ENCODE measurements around the gene DGKI.

The DGKI gene

DNA sequence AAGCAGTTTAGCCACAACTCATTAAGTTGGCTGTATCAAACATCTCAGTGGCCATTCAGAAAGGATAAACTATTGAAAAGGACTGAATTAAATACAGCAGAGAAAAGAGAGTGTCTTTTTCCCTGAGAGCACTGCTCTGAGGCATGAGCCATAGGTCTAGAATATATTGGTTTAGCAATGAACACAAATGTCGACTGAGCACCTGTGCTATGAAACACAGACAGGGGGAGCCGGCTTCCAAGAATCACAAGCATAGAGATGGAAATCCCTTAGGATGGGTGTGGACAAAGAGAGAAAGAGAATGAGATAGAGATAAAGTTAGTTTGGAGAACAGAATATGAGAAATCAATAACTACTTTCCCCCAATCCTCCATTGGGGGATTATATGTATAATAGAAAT, 54.8 kb downstream of the DGKI start:
- no peaks in the 10 kb centered on the region for H3K9me2 ChIP-seq (ENCODE audit: low read depth, low read length)
- no peaks in the 10 kb centered on the region for H3K27me3 ChIP-seq (ENCODE audit: insufficient read depth, low read length)
- no peaks in the 10 kb centered on the region for H4K20me1 ChIP-seq (ENCODE audit: insufficient read depth, low read length)
- H3K4me1 ChIP-seq (ENCODE audit: insufficient read depth, low read length, severe bottlenecking), result no peaks in the 10 kb centered on the region
- H3K36me3 ChIP-seq (ENCODE audit: insufficient read depth, low read length), result no peaks in the 10 kb centered on the region
- no peak overlapping the region for H3K27ac ChIP-seq (ENCODE audit: low read depth, low read length, poor library complexity, severe bottlenecking)
- H3K9ac ChIP-seq (ENCODE audit: low read length), result no peak overlapping the region
- no peak overlapping the region for H3K4me2 ChIP-seq (ENCODE audit: low read length)
- no peaks in the 10 kb centered on the region for H3F3A ChIP-seq (ENCODE audit: insufficient read depth, low read length)
- H3K9me3 ChIP-seq (ENCODE audit: low read length), result no peaks in the 10 kb centered on the region
- no peak overlapping the region for H2AFZ ChIP-seq (ENCODE audit: low read length)
- H3K4me3 ChIP-seq (ENCODE audit: low read depth, low read length, poor library complexity, severe bottlenecking), result no peak overlapping the region
- TF ChIP-seq CTCF (IDR thresholded peaks at IDR 0.05; ENCODE audit: low read length) (no peak), EZH2 (IDR thresholded peaks at IDR 0.05; ENCODE audit: borderline replicate concordance, low read length) (no peak)
- H3K79me2 ChIP-seq (ENCODE audit: insufficient read depth, low read length), result no peaks in the 10 kb centered on the region

DNA sequence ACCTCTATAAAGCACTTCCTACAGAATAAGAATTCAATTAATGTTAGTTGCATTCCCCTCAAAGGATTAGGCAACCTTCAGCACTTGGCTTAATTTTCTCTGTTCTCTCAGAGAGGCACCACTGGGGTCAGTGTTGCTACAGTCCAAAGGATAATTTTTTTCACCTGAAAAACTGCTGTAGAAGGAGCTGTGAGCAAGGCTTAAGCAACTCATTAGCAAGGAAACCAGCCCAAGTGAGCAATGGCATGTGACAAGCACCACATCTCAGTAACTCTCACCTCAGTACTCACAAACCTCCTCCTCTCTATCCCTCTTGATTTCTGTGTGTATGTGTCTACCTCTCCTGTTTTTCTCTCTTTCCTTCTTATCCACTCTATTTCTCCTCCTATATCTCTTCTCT, 55.9 kb downstream of the DGKI start:
- Histone ChIP-seq H3K79me2 (ENCODE audit: insufficient read depth, low read length) (no peaks in the 10 kb centered on the region), H3K9me3 (ENCODE audit: low read length) (no peaks in the 10 kb centered on the region), H3K4me1 (ENCODE audit: insufficient read depth, low read length, severe bottlenecking) (no peaks in the 10 kb centered on the region), H3K9me2 (ENCODE audit: low read depth, low read length) (no peaks in the 10 kb centered on the region), H3K9ac (ENCODE audit: low read length) (no peak overlapping the region), H3K4me2 (ENCODE audit: low read length) (no peak overlapping the region), H3K4me3 (ENCODE audit: low read depth, low read length, poor library complexity, severe bottlenecking) (no peak overlapping the region), H4K20me1 (ENCODE audit: insufficient read depth, low read length) (no peaks in the 10 kb centered on the region), H2AFZ (ENCODE audit: low read length) (no peak overlapping the region), H3K36me3 (ENCODE audit: insufficient read depth, low read length) (no peaks in the 10 kb centered on the region), H3F3A (ENCODE audit: insufficient read depth, low read length) (no peaks in the 10 kb centered on the region), H3K27ac (ENCODE audit: low read depth, low read length, poor library complexity, severe bottlenecking) (no peak overlapping the region), H3K27me3 (ENCODE audit: insufficient read depth, low read length) (no peaks in the 10 kb centered on the region)
- TF ChIP-seq CTCF (IDR thresholded peaks at IDR 0.05; ENCODE audit: low read length) (no peak), EZH2 (IDR thresholded peaks at IDR 0.05; ENCODE audit: borderline replicate concordance, low read length) (no peak)

- Histone ChIP-seq H3K79me2 (ENCODE audit: insufficient read depth, low read length) (no peaks in the 10 kb centered on the region), H3K36me3 (ENCODE audit: insufficient read depth, low read length) (no peaks in the 10 kb centered on the region), H3K27me3 (ENCODE audit: insufficient read depth, low read length) (no peaks in the 10 kb centered on the region), H4K20me1 (ENCODE audit: insufficient read depth, low read length) (no peaks in the 10 kb centered on the region), H3K4me3 (ENCODE audit: low read depth, low read length, poor library complexity, severe bottlenecking) (no peak overlapping the region), H3K9me2 (ENCODE audit: low read depth, low read length) (no peaks in the 10 kb centered on the region), H3K9me3 (ENCODE audit: low read length) (no peaks in the 10 kb centered on the region), H3K4me2 (ENCODE audit: low read length) (no peak overlapping the region), H2AFZ (ENCODE audit: low read length) (no peak overlapping the region), H3K4me1 (ENCODE audit: insufficient read depth, low read length, severe bottlenecking) (no peaks in the 10 kb centered on the region), H3K27ac (ENCODE audit: low read depth, low read length, poor library complexity, severe bottlenecking) (no peak overlapping the region), H3K9ac (ENCODE audit: low read length) (no peak overlapping the region), H3F3A (ENCODE audit: insufficient read depth, low read length) (no peaks in the 10 kb centered on the region)
- TF ChIP-seq EZH2 (IDR thresholded peaks at IDR 0.05; ENCODE audit: borderline replicate concordance, low read length) (no peak), CTCF (IDR thresholded peaks at IDR 0.05; ENCODE audit: low read length) (no peak)
Observed at GRCh38 chr7:137789215-137789882, 57.4 kb downstream of the DGKI start.
